Calu3 (cell line): Measurements from ENCODE around the gene HIVEP3. TPM values are rescaled to one million over a fixed set of nuclear protein-coding genes. Genes with fewer than 3 reads are reported as not detected.

Source experiments
- BruUV-seq: library from RNA; stranded (reverse); fragments of 400-500 nt; replicated peaks from 2 replicates; lab custom pipeline; 2021; lab: Mats Ljungman, UMichigan
- CTCF ChIA-PET: fragments of 300-600 bp; sonication (Branson Sonifier 250); formaldehyde crosslinking; loops from one replicate; lab custom pipeline; 2022; ENCODE audit warnings: antibody characterized with exemption; lab: Charles Lee
- DNase-seq: peaks from one replicate; pipeline ENCODE4 v3.0.0; 2022
- H3K27ac Mint-ChIP-seq: one replicate; pipeline ENCODE4 v1.8.0; 2022; ENCODE audit warnings: mixed read lengths; ENCODE audit not compliant: unreplicated experiment
- H3K27me3 Mint-ChIP-seq: one replicate; pipeline ENCODE4 v1.8.0; 2022; ENCODE audit warnings: mixed read lengths; ENCODE audit not compliant: unreplicated experiment
- H3K36me3 Mint-ChIP-seq: one replicate; pipeline ENCODE4 v1.8.0; 2022; ENCODE audit warnings: mild to moderate bottlenecking, moderate library complexity, mixed read lengths; ENCODE audit not compliant: insufficient read depth, unreplicated experiment
- H3K4me1 Mint-ChIP-seq: one replicate; pipeline ENCODE4 v1.8.0; 2022; ENCODE audit warnings: mild to moderate bottlenecking, low read depth, mixed read lengths; ENCODE audit not compliant: unreplicated experiment
- H3K4me3 Mint-ChIP-seq: one replicate; pipeline ENCODE4 v1.8.0; 2022; ENCODE audit warnings: mild to moderate bottlenecking, low read depth, moderate library complexity, mixed read lengths; ENCODE audit not compliant: unreplicated experiment
- H3K9me3 Mint-ChIP-seq: one replicate; pipeline ENCODE4 v1.8.0; 2022; ENCODE audit warnings: low read depth, mixed read lengths; ENCODE audit not compliant: unreplicated experiment
- intact Hi-C: fragments of 100-400 bp; cut with micrococcal nuclease; formaldehyde crosslinking; loops from one replicate; pipeline ENCODE4 v1.10.0; 2022; ENCODE audit not compliant: unreplicated experiment
- total RNA-seq: library from RNA; stranded (reverse); gene quantifications from 2 replicates; pipeline ENCODE4 v1.2.3, GENCODE V29; 2022
- TF ChIP-seq, protein P1 (sequence below): fragments of 200-600 bp; IDR thresholded peaks from one replicate; pipeline ENCODE4 v1.8.0; 2022; ENCODE audit warnings: antibody characterized with exemption; ENCODE audit not compliant: unreplicated experiment

Gene HIVEP3
- total RNA-seq, 1 experiment from 2014 or later: 9.0 TPM

DNA sequence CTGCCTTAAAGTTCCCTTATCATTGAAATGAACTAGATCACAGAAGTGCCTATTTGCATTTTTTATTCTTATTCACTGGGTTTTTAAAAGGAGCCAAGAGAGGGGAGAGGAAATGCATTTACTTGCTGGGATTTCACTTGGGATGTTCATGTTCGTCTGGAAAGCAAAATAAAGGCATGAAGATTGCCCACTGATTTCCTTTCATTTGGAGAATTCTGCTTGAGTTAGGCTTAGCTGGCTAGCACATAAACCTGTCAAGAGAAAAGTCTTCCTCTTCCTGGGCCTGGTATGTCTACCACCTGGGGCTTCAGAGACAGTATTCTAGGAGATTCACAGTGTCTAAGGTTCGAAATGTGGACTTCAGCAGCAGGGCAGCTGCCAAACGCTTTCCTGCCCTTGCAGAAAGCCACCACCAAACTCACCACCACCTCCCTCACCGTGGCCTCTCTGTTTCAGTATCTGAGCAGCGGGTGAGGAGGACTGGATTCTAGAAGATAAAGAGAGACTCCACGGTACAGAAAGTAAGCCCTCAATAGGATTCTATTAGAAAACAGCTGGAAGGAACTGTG, 44.5 kb downstream of the HIVEP3 start:
- TF ChIP-seq, protein P1, sequence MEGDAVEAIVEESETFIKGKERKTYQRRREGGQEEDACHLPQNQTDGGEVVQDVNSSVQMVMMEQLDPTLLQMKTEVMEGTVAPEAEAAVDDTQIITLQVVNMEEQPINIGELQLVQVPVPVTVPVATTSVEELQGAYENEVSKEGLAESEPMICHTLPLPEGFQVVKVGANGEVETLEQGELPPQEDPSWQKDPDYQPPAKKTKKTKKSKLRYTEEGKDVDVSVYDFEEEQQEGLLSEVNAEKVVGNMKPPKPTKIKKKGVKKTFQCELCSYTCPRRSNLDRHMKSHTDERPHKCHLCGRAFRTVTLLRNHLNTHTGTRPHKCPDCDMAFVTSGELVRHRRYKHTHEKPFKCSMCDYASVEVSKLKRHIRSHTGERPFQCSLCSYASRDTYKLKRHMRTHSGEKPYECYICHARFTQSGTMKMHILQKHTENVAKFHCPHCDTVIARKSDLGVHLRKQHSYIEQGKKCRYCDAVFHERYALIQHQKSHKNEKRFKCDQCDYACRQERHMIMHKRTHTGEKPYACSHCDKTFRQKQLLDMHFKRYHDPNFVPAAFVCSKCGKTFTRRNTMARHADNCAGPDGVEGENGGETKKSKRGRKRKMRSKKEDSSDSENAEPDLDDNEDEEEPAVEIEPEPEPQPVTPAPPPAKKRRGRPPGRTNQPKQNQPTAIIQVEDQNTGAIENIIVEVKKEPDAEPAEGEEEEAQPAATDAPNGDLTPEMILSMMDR: no peak
- Mint-ChIP-seq H3K27ac (peak overlapping the region; percentile 28), H3K9me3 (no peaks in the 10 kb centered on the region), H3K4me3 (no peak overlapping the region), H3K36me3 (no peaks in the 10 kb centered on the region), H3K27me3 (no peaks in the 10 kb centered on the region), H3K4me1 (peaks cover 39% of the 10 kb centered on the region)
- intact Hi-C loops: no loop called here
- CTCF ChIA-PET: no interaction called here
- no peak for DNase-seq
- BruUV-seq: no TSS peak

DNA sequence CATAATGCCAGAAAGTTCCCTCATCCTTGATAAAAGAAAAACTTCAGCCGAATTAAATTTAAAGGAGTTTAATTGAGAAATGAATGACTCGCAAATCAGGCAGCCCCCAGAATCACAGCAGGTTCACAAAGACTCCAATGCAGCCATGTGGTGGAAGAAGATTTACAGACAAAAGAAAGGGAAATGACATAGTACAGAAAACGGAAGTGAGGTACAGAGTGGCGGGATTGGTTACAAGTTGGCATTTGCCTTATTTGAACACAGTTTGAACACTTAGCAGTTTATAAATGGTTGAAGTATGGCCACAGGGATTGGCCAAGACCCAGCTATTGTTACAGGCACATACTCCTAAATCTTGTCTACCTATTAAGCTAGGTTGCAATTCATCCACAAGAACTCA, 46.6 kb downstream of the HIVEP3 start:
- H3K27me3 Mint-ChIP-seq: no peaks in the 10 kb centered on the region
- TF ChIP-seq, protein P1: no peak
- H3K36me3 Mint-ChIP-seq: no peaks in the 10 kb centered on the region
- no peaks in the 10 kb centered on the region for H3K9me3 Mint-ChIP-seq
- intact Hi-C loops: no loop called here
- no peak overlapping the region for H3K27ac Mint-ChIP-seq
- CTCF ChIA-PET: no interaction called here
- H3K4me3 Mint-ChIP-seq: no peak overlapping the region
- BruUV-seq: no TSS peak
- no peak for DNase-seq
- H3K4me1 Mint-ChIP-seq: peaks cover 26% of the 10 kb centered on the region

DNA sequence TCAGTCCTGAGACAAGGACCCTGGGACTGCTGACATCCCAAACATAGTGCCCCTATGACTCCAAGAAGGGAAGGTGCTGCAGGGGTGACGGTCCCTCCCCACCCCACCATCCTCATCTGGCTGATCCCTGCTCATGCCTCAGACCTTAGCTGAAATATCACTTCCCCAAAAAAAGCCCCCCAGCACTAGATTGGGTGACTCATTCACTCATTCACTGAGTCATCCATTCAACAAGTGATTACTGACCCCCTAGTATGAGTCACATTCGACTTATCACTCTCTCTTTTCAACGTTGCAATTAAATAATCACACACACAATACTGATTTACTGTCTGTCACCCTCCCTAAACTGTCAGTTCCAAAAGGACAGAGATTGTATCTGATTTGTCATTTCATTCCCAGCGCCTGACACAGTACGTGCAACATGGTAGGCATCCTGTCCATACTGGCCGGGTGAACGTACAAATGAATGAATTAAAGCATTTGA, 48.6 kb downstream of the HIVEP3 start:
- CTCF ChIA-PET: no interaction called here

DNA sequence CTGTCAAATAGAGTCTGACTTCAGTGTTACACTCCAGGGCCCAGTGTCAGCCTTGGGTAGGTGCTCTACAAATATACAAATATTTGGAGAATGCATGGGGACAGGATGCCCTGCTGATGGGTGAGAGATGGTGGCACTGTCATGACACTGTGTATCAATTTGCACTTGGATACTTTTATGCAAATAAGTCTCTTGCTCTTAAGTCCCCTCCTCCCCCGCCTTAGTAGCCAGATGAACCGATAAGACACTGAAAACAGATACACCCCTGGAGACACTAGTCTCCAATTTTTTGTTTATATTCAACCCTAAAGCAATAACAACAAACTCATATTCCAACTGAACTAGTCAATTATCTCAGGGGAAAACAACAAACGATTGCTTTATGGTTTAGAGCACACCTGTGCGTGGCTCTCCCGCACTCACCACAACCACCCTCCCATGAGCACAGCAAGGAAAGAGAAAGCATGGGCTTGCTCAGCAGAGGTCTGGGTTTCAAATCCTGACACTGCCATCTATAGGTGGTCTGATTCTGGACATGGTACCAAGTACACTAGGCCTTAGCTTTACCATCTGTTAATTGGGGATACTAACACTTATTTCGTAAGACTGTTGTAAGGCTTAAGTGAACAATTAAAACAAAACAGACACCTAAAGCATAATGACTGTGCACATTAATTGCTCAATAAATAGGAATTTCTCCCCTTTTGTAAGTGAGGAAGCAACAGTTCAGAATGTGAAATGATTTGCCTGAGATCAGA, 50.3 kb downstream of the HIVEP3 start:
- DNase-seq: no peak
- CTCF ChIA-PET: interaction anchor here (0.6 kb wide), 1 partner anchor 90 kb away, joined by 3 read pairs; no protein-coding TSS in a partner anchor
- no peaks in the 10 kb centered on the region for H3K27me3 Mint-ChIP-seq
- no peaks in the 10 kb centered on the region for H3K36me3 Mint-ChIP-seq
- TF ChIP-seq, protein P1: no peak
- no peaks in the 10 kb centered on the region for H3K9me3 Mint-ChIP-seq
- no peak overlapping the region for H3K4me3 Mint-ChIP-seq
- intact Hi-C loops: no loop called here
- BruUV-seq: no TSS peak
- peaks cover 11% of the 10 kb centered on the region for H3K4me1 Mint-ChIP-seq
- no peak overlapping the region for H3K27ac Mint-ChIP-seq

More for the DNA sequence above, 48.6 kb downstream of the HIVEP3 start:
- TF ChIP-seq, protein P1: no peak
- no peaks in the 10 kb centered on the region for H3K9me3 Mint-ChIP-seq
- H3K27me3 Mint-ChIP-seq: no peaks in the 10 kb centered on the region
- no TSS peak for BruUV-seq
- no peak for DNase-seq
- no peak overlapping the region for H3K4me3 Mint-ChIP-seq
- peaks cover 11% of the 10 kb centered on the region for H3K4me1 Mint-ChIP-seq
- intact Hi-C loops: no loop called here
- no peaks in the 10 kb centered on the region for H3K36me3 Mint-ChIP-seq
- no peak overlapping the region for H3K27ac Mint-ChIP-seq
